ENCODE results near the gene SH2D7. TPM values are rescaled to one million over a fixed set of nuclear protein-coding genes. Genes with fewer than 3 reads are reported as not detected.

Gene SH2D7
- total RNA-seq, 1 donor from 2014 or later, result not detected

DNA sequence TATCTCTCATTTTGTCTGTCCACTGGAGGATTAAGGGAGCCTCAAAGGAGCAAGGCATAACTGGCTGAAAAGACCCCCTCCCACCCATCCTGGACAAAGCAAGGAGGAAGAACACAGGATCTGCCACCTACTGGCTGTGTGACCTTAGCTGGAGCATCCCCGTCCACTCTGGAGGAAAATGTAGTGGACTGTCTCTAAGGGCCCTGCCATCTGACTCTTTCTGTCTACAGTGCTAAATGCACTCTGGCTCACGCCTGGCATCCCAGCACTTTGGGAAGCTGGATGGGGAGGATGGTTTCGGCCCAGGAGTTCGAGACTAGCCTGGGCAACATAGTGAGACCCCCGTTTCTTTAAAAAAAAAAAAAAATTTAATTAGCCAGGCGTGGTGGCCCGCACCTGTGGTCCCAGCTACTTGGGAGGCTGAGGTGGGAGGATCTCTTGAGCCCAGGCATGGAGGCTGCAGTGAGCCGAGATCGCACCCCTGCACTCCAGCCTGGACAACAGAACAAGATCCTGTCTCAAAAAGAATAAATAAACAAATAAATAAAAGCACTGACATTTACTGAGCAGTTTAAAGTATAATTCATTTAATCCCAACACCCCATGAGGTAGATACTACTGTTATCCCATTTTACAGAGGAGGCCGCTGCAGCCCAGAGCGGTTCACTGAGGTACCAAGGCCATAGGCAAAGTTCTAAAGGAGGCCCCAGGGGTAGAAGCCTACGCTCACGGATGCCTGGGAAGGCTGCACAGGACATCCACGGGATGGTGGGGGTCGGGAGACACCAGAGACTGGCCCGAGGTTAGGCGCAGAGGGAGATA, 15.9 kb upstream of the SH2D7 start:
- ATAC-seq (peak; percentile 21), DNase-seq (ENCODE audit: low spot score) (peak; percentile 45)

DNA sequence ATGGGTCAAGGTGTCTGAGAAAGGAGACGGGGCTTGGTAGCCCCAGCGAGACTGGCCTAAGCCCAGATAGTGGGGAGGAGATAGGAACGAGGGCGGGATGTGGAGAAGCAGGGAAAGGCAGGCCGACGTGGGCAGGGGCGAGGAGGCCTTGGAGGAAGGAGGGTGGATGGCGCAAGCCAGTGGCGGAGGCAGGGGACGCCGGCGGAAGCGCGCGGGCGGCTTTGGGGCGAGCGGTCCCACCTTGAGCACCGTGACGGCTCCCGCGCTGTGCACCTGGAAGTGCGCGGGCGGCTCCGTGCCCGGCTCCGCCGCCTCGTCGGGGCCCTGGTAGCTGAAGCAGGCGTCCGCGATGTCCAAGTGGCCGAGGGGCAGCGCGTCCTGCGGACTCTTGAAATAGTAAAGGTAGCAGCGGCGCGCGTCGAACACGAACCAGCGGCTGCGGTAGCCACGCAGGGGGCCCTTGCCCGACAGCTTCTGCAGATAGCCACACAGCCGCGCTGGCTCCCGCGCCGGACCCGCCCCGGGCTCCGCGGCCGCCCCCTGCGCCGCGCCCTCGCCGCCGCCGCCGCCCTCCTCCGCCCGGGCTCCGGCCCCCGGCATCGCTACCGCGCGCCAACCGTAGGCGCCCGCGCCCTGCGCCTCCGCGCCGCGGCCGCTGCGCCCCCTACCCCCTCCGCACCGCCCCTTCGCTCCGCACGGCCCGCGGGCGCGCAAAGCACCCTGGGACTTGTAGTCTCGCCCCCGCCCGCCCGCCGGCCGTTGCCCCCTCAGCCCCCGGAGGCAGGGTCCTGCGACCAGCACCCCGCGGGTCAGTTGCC, 15.1 kb upstream of the SH2D7 start, which contains the start of gene TBC1D2B:
TSS of gene TBC1D2B (minus strand) at position 659 of the 818 bp plus-strand sequence. CDS start at position 600, 59 bp downstream.
- peak; percentile 82 for DNase-seq (ENCODE audit: low spot score)
- peak; percentile 82 for ATAC-seq

GRCh38 chr15:78077871-78078210, 14.5 kb upstream of the SH2D7 start:
- peak; percentile 21 for ATAC-seq
- DNase-seq (ENCODE audit: low spot score), result no peak

GRCh38 chr15:78079298-78080087, 12.9 kb upstream of the SH2D7 start:
- DNase-seq (ENCODE audit: low spot score) (no peak), ATAC-seq (no peak)

DNA sequence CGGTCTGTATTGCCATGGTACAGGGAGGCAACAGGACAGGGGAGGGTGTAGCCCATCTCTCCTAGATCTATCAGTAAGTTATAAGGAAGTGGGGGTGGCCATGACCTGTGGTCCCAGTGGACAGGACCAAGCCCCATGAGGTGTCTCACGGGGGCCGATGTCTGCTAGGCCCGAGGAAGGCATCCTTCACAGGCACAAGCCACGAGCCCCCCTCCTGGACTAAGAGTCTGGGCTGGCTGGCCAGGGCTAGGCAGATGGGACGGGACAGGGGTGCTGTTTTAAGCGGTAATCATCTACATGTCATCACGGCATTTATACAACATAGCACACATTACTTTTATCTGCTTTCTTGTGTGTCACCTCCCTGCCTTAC, 12.3 kb upstream of the SH2D7 start:
- no peak for DNase-seq (ENCODE audit: low spot score)
- no peak for ATAC-seq

DNA sequence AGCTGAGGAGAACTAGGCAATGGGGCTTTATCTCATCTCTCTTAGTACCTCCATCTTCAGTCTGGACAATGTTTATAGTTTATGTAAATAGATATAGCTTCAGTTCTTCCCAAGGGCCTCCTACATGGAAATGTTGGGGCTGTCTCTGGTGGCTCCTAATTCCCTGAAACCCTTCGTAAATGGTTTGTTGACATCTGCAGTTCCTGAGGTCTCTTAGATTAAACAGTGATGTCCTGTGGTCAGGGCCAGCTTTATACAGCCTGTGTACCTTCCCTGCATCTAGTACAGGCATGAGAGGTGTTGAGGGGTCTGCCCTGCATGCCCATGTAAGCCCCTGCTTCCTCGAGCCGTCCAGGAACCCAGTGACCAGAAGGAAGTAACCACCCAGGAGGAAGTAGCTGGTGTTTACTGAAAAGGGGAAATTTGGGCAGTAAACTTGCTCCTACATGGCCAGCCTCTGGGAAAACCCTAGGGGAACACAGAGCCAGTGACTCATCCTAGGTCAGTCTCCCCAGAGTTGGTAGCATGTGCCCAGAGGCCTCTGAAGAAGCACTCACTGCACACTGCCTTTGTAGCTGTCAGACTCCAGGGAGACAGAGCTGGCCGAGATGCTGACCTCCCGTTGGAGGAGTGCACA, 10.1 kb upstream of the SH2D7 start:
- DNase-seq (ENCODE audit: low spot score) (no peak), ATAC-seq (peak; percentile 5)

GRCh38 chr15:78082743-78083110, 9.6 kb upstream of the SH2D7 start:
- DNase-seq (ENCODE audit: low spot score) (no peak), ATAC-seq (no peak)

DNA sequence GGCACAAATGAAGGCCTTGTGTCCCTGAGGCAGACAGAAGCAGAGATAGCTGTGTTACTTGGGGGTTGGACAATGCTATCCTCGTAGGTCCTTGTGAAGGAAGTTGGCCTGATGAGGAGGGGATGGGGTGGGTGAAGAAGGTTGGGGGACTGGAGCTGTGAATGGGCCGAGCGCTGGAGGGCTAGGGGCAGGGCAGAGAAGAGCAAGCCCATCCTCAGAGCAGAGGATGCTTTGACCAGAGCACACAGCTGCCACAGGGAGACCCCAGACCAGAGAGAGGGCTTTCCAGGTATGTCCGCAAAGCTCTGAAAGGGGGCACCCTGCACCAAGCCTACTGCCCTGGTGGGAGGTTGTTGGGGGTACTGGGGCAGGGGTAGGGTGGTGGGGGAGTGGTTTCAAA, 9.2 kb upstream of the SH2D7 start:
- DNase-seq (ENCODE audit: low spot score), result no peak
- ATAC-seq, result no peak

- ATAC-seq (peak; percentile 29), DNase-seq (ENCODE audit: low spot score) (no peak)
Observed at GRCh38 chr15:78083687-78084448, 8.5 kb upstream of the SH2D7 start.

GRCh38 chr15:78084449-78084750, 8.0 kb upstream of the SH2D7 start:
- ATAC-seq (peak; percentile 23), DNase-seq (ENCODE audit: low spot score) (no peak)

GRCh38 chr15:78085928-78086327, 6.4 kb upstream of the SH2D7 start:
- no peak for ATAC-seq
- no peak for DNase-seq (ENCODE audit: low spot score)

- DNase-seq (ENCODE audit: low spot score) (no peak), ATAC-seq (peak; percentile 13)
Observed at GRCh38 chr15:78087951-78088772, 4.2 kb upstream of the SH2D7 start.

DNA sequence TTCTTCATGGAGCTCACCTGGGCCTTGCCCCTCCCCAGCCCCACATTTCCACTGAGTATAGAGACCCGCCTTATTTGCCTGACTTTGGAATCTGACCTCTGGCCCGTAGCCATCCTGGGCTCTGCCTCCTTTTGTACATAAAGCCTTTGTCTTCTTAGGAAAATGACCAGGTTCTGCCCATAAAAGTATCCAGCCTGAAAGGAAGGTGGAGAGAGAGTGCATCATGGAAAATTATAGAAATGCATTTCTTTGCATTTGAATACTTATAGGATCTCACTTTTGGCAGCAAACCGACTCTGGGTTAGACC, 3.6 kb upstream of the SH2D7 start:
- DNase-seq (ENCODE audit: low spot score), result peak; percentile 74
- peak; percentile 80 for ATAC-seq

GRCh38 chr15:78090422-78091063, 1.8 kb upstream of the SH2D7 start:
- DNase-seq (ENCODE audit: low spot score), result no peak
- ATAC-seq, result no peak

- peak; percentile 33 for DNase-seq (ENCODE audit: low spot score)
- peak; percentile 46 for ATAC-seq
Observed at GRCh38 chr15:78093242-78094020, 1.1 kb downstream of the SH2D7 start.

- DNase-seq (ENCODE audit: low spot score), result peak; percentile 33
- ATAC-seq, result no peak
Observed at GRCh38 chr15:78097667-78098066, 5.3 kb downstream of the SH2D7 start.

DNA sequence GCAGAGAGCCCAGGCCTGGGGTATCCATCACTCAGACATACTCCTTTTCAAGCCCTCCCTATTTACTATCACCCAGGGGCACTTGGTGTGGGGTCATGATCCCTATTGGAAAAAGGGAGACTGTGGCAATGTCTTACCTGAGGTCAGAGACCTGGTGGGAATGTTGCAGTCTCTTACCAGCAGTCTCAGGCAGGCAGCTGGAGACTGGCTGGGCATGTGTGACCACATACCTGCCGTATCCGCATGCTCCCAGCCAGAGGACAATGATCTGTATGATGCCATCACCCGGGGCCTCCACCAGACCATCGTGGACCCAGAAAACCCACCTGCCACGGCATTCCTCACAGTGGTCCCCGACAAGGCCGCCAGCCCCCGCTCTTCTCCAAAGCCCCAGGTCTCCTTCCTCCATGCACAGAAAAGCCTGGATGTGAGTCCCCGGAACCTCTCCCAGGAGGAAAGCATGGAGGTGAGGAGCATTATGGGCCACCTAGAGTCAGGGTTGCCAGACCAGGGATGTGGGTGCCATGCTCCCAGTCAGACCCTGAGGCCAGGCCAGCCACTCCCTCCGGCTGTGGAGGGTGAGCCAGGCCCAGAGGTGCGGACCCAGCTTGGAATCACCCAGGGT, 5.9 kb downstream of the SH2D7 start:
- no peak for ATAC-seq

GRCh38 chr15:78100886-78101285, 8.5 kb downstream of the SH2D7 start:
- no peak for ATAC-seq
- DNase-seq (ENCODE audit: low spot score), result no peak

More for the DNA sequence above, 5.9 kb downstream of the SH2D7 start:
- peak; percentile 29 for DNase-seq (ENCODE audit: low spot score)

All from left lobe of liver (tissue), 2 donors.